Measurements from ENCODE around the gene TPP2.

DNA sequence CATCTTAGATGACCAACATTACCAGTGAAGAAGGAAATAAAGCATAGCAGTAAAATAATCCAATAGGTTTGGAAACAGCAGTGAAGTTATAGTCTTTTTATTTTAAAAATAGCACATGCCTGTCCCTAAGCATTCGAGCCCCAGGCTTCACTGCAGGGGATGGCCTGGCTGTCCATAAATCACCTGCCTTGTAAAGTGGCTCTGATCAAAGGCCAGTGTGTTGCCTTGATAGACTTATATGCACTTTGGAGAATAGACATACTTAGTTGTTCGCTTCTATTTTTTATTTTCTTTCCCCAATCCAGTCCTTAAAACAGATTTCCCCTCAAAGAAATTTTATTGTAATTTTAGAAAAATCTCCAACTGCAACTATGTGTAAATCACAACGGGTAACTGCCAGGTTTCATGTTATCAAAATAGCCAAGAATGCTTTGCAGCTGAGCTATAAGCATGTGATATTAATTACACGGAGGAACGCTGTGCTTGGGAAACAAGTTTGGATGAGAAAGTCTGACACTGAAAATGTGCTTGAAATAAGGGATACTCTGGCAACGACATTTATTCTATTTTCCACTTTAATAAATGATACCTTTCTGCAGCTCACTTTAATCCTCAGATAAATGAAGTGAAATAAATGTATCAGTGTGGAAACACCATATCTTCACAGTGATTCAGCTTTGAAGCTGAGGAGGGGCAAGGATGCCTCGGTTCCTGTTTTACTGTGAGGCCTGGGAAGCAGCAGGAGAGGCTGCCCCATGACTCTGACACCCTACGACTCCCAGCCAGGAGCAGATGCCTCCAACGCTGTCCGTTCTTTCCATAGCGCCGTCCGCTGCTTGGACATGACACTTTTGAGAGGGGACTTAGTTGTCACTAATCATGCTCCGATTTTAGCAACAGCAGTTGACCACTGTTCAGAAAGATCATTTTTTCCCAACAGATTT lies 103.6 kb downstream of the TPP2 start:
- TF ChIP-seq, protein P1, sequence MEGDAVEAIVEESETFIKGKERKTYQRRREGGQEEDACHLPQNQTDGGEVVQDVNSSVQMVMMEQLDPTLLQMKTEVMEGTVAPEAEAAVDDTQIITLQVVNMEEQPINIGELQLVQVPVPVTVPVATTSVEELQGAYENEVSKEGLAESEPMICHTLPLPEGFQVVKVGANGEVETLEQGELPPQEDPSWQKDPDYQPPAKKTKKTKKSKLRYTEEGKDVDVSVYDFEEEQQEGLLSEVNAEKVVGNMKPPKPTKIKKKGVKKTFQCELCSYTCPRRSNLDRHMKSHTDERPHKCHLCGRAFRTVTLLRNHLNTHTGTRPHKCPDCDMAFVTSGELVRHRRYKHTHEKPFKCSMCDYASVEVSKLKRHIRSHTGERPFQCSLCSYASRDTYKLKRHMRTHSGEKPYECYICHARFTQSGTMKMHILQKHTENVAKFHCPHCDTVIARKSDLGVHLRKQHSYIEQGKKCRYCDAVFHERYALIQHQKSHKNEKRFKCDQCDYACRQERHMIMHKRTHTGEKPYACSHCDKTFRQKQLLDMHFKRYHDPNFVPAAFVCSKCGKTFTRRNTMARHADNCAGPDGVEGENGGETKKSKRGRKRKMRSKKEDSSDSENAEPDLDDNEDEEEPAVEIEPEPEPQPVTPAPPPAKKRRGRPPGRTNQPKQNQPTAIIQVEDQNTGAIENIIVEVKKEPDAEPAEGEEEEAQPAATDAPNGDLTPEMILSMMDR (IDR thresholded peaks at IDR 0.05), result no peak
- TF ChIP-seq POLR2AphosphoS5 (IDR thresholded peaks at IDR 0.05) (no peak), POLR2A (IDR thresholded peaks at IDR 0.05) (no peak)

Measured in suprapubic skin (tissue), 4 donors.